Measurements from ENCODE around the gene FAM193B.

The FAM193B gene

GRCh38 chr5:177500685-177501522, 53.5 kb downstream of the FAM193B start:
- DNase-seq (ENCODE audit: low spot score): peak; percentile 65

GRCh38 chr5:177499842-177500241, 54.5 kb downstream of the FAM193B start:
- no peak for DNase-seq (ENCODE audit: low spot score)

GRCh38 chr5:177498013-177498787, 56.2 kb downstream of the FAM193B start:
- DNase-seq (ENCODE audit: low spot score): no peak

DNA sequence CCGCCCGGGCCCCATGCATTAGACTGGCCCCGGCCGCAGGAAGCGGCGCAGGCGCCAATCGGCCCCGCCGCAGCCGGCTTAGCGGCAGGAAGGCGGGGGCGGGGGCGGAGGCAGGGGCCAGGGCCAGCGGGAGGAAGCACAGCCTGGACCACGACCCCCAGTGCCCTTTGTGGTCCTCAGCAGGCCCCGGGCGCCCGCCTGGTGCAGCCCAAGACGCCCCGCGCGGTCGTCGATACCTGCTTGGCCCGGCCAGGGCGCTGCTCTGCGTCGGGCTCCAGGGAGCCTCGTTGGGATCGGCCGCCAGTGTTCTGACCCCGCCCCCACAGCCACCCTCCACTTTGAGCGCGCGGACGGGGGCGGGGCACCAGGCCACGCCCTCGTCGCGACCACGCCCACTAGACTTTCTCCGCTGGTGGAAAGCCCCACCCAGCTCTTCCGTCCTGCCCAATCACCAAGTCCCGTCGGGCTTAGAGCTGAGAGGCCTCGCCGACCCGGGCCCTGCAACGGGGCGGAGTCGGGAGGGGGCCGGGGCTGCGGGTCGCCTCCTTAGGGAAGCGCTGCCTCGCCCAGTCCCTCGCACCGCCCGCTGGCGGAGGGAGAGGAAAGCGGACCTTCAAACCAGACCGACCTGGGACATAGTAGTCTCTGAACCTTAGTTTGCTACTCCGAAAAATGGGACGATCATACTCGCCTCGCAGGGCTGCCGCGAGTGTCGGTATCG, 56.9 kb downstream of the FAM193B start, which contains the start of gene PDLIM7:
Gene PDLIM7 (minus strand): TSS at position 313 of the 721 bp plus-strand sequence. CDS start 1,092 bp downstream, outside the sequence.
- peak; percentile 88 for DNase-seq (ENCODE audit: low spot score)

DNA sequence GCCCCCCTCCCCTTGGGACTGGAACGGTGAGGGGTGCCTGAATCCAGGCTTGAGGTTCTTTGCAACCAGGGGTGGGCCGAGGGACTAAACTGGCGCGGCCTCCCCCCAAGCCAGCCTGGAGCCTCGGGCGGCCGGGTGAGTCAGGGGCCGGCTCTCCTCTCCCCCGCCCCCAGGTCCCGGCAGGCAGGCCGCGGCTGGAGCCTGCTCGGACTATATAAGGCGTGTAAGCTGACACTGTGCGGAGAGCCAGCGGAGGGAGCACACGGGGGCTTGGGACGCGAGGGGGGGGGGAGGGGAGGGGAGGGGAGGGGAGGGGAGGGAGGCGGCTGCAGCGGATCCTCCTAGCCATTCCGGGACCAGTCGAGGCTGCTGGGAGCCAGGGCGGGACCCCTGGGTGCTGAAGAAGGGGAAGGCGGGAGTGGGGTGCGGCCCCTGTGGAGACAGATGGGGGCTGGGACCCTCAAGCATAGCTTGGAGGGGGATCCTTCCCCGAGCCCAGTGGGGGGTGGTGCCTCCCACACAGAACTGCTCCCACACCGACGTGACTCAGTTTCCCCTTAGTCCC, 57.6 kb downstream of the FAM193B start:
- DNase-seq (ENCODE audit: low spot score): peak; percentile 42

- no peak for DNase-seq (ENCODE audit: low spot score)
Observed at GRCh38 chr5:177496070-177496726, 58.2 kb downstream of the FAM193B start.

GRCh38 chr5:177495243-177496060, 58.9 kb downstream of the FAM193B start:
- DNase-seq (ENCODE audit: low spot score): no peak

DNA sequence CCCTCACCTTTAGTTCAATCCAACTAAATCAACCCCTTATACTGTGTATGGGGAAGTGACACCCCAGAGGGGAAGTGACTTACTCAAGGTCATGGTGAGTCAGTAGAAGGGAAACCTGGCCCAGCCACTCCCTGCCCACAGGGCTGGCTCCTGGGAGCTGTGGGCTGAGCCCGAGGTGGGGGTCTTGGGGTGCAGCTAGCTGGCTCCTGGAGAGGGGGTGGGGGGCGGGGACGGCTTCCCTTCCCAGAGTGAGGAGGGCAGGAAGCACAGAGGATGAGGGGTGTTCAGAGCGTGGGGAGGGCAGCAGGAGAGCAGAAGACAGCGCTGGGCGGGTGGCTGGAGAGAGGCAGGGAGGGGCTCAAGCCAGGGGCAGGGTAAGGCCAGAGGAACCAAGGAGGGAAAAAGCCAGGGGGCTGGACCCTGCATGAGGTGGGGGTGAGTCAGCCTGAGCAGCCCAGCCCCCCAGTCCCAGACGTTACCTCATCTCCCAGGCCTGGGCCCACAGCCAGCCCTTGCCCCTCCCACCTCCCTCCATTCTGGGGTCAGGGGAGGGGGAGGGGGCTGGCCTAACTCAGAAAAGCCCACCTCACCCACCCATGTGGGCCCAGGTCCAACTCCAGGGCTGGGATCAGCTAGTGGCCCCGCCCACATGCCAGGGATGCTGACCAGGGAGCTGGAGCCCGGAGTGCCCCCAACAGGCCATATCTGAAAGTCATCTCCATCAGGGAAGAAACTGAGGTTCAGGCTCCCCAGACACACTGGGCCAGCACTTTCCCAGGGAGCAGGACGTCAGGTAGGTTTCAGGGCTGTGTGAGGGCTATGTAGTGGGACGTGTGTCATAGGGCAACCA, 59.8 kb downstream of the FAM193B start:
- DNase-seq (ENCODE audit: low spot score): no peak

GRCh38 chr5:177493795-177494345, 60.5 kb downstream of the FAM193B start:
- DNase-seq (ENCODE audit: low spot score): no peak

GRCh38 chr5:177492841-177493240, 61.5 kb downstream of the FAM193B start:
- no peak for DNase-seq (ENCODE audit: low spot score)

GRCh38 chr5:177491983-177492746, 62.2 kb downstream of the FAM193B start:
- no peak for DNase-seq (ENCODE audit: low spot score)

DNA sequence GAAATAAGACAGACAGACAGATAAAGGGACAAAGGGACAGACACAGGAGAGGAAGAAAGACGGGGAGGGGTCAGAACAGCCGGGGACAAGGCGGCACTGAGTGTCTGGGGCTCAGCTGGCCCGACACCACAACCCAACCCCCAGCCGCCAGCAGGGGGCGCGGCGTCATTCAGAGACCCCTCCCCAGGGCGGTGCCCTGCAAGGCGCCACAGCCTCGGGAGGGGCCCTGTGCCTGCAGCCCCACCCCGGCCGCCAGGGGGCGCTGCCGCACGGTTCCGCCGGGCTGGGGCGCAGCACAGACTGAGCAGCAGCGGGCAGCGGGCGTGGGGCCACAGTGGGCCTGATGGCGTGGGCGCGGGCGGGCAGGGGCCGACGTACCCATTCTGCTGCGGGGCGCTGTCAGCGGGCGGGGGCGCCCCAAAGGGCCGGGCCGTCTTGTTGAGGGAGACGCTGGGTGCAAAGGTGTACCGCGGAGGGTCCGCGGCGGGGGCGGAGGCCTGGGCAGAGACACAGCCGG, 62.9 kb downstream of the FAM193B start:
- DNase-seq (ENCODE audit: low spot score): no peak

- no peak for DNase-seq (ENCODE audit: low spot score)
Observed at GRCh38 chr5:177490992-177491391, 63.4 kb downstream of the FAM193B start.

GRCh38 chr5:177490311-177490991, 63.9 kb downstream of the FAM193B start:
- DNase-seq (ENCODE audit: low spot score): no peak

DNA sequence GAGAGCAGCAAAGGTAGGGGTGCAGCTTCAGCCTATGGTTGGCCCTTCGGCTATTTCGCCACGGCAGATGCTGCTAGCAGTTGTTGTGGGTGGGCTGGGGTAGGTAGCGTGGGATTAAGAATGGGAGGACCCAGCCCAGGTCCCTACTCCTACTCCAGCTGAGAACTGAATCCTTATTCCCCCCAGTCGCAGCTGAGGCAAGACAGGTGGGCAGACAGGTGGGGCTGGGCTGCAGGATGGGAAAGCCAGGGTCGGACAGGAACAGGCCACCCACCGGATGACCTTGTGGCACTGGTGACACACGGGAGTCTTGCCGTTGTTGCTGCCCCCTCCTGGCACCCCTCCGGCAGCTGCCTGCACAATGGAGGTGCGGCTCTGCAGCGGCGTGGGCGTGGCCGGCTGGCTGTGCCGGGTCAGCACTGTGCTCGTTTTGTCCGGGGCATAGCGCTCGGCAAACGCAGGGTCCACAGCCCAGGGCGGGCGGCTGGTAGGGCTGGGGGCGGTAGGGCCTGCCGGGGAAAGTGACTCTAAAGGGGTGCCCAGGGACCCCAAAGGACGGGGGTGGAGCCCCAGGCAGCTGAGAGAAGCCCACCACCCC, 65.1 kb downstream of the FAM193B start:
- no peak for DNase-seq (ENCODE audit: low spot score)

GRCh38 chr5:177487975-177488374, 66.4 kb downstream of the FAM193B start:
- DNase-seq (ENCODE audit: low spot score): no peak

- no peak for DNase-seq (ENCODE audit: low spot score)
Observed at GRCh38 chr5:177487144-177487543, 67.2 kb downstream of the FAM193B start.
